ENCODE results near the gene SSX2IP.

DNA sequence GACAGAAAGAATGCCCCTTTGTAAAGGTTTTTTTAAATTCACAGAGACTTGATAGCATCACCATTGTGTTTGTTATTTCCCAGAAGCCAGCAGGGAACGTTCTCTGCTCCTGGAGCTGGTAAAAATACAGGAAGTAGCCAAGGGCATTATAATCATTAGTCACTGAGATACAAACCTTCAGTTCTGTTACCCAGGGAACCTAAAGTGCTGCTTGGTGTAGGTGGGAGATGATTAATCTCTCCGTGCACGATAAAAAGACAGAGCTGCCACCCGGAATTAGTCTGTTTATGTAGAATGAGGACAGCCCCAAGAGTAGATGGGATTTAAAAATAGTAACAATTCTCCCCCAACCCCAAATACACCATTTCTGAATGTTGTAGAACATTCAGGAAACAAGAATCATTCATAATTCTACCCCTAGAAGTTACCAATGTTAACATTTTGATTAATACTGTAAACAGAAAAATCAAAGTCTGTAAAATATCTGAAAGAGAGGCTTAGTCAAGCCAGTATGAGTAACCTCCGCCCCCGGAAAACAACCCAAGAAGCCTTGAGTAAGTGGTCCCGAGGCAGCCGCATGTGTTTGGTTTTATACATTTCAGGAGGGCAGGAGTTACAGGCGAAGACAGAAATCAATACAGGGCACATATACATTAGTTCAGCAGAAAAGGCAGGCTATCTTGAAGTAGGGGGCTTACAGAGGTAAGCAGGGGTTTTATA is 70.7 kb downstream of the SSX2IP start:
- no peak for TF ChIP-seq CEBPB (tag; IDR thresholded peaks at IDR 0.05)
- no peak for TF ChIP-seq ZBTB7A (IDR thresholded peaks at IDR 0.05; ENCODE audit: borderline replicate concordance, control insufficient read depth, low read depth, low read length)
- no peak for TF ChIP-seq TBL1XR1 (IDR thresholded peaks at IDR 0.05; ENCODE audit: low read length in 2 of 2)
- no peak for TF ChIP-seq LEF1 (IDR thresholded peaks at IDR 0.05)
- TF ChIP-seq POLR2AphosphoS5 (IDR thresholded peaks at IDR 0.05; ENCODE audit: control insufficient read depth, insufficient read depth, low read depth, low read length): no peak
- TF ChIP-seq FOXK1 (CRISPR knock-in tag; IDR thresholded peaks at IDR 0.05; ENCODE audit: borderline replicate concordance): no peak
- no peak for TF ChIP-seq BACH1 (tag; IDR thresholded peaks at IDR 0.05)
- TF ChIP-seq, protein P1, sequence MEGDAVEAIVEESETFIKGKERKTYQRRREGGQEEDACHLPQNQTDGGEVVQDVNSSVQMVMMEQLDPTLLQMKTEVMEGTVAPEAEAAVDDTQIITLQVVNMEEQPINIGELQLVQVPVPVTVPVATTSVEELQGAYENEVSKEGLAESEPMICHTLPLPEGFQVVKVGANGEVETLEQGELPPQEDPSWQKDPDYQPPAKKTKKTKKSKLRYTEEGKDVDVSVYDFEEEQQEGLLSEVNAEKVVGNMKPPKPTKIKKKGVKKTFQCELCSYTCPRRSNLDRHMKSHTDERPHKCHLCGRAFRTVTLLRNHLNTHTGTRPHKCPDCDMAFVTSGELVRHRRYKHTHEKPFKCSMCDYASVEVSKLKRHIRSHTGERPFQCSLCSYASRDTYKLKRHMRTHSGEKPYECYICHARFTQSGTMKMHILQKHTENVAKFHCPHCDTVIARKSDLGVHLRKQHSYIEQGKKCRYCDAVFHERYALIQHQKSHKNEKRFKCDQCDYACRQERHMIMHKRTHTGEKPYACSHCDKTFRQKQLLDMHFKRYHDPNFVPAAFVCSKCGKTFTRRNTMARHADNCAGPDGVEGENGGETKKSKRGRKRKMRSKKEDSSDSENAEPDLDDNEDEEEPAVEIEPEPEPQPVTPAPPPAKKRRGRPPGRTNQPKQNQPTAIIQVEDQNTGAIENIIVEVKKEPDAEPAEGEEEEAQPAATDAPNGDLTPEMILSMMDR (IDR thresholded peaks at IDR 0.05 in 2 of 3, conservative IDR thresholded peaks at IDR 0.05 in 1 of 3; ENCODE audit: insufficient read depth in 2 of 3, low read depth in 1 of 3, low read length in 3 of 3): no peak

Data from K562 (cell line).